HG03097 (cell line): ENCODE data around the gene SLC25A25.

Experiments
- ATAC-seq: cut with Tn5 transposase; IDR thresholded peaks from one replicate; pipeline ENCODE4 v1.9.1; 2021; ENCODE audit not compliant: unreplicated experiment, low FRiP score

Gene SLC25A25

DNA sequence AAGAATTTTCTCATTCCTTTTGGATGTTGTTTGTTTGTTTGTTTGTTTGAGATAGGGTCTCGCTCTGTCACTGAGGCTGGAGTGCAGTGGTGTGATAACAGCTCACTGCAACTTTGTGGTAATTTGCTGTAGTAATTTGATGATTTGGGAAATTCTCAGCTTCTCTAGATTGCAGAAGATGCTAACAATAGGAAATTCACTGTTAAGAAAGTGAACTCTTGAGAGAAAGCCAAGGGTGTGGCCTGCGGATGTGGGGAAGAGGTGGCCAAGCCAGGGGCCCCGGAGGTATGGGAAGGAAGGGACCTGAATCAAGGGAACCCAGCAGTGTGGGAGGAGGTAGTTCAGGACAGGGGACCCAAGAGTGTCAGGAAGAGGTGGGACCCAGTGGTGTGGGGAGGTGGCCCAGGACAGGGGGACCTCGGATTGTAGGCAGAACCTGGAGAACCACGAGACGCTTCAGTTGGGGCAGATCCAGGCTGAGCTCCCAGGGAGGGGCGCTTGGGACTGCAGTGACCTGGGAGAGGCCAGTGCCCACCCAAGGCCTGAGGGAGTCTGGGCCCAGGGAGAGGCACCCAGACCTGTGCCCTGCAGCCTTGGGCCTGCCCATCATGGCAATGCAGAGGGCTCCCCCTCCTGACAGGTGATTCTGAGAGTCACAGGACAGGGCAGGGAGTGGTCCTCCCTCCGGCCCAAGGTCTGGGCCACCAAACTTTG lies 75.7 kb downstream of the SLC25A25 start:
- ATAC-seq = no peak

DNA sequence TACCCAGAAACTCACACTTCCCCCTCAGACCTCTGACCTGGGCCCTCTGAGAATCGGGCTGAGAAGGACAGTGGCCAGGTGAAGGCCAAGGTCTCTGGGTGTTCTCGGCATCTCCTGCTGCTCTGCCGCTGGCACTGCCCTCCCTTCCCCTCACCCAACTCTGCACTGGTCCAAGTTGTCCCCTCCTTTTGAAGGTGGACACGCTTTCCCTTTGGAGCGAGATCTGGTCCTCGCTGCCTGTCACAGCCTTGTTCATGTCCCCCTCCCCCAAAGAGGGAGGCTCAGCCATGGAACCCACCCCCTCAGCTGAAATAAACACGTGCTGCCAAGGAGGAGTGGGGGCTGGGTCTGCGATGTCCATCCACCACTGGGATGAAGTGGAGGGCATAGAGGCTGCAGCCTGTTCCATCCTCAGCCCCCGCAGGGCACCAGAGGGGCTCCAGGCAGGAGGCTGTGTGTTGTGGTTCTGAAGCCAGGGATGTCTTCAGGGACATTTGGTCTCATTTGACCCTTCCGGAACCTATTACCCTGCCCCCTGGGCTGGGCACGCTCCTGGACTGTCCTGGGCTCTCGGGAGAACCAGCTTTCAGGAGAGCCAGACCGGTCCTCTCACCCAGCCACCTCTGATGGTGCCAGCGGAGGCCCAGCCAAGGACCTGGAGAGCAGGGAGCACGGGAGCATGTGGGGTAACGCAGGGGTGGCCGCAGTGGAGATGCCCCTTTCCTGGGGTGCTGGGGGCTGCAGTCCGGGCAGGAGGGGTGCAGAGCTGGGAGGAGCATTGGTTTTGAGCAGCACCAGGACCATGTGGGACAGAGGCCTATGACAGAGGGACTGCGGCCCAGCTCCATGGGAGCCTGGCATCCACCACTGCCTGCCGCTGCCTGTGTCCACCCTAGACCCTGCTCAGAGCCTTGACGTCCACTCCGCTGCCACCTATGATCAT lies 76.5 kb downstream of the SLC25A25 start:
- no peak for ATAC-seq

DNA sequence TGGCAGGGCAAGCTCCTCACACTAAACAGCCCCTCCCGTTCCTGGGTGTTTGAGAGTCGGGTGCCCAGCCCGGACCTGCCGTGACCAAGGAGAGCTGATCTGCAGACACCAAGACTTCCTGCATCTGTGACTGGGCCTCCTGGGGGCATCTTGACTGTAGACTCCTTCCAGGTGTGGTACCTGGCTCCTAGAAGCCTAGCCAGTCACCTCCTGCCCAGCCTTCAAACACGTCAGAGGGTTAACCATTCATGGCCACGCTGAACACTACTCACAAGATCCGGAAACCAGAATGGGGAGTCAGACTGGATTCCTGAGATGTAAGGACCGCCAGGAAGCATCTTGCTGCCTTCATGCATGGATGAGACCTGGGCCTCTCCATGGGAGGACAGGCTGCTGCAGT lies 77.5 kb downstream of the SLC25A25 start:
- no peak for ATAC-seq

DNA sequence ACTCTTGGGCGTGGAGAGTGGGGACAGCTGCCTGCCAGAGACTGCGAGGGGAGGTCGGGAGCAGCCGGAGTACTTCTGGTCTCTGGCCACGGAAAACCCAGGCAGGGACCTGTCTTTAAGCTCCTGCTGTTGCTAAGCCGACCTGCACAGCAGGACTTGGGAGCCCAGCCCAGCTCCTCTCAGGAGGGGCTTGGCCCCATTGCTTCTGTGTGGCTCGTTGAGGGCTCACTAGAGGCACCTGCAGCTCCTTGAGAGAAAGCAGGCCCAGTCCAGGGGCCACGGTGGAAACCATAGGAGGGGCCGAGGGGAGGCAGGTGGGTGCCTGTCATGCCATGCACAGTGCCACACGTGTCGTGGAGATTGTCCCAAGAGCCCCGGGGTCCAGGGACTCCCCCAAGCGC lies 77.9 kb downstream of the SLC25A25 start:
- ATAC-seq = no peak

DNA sequence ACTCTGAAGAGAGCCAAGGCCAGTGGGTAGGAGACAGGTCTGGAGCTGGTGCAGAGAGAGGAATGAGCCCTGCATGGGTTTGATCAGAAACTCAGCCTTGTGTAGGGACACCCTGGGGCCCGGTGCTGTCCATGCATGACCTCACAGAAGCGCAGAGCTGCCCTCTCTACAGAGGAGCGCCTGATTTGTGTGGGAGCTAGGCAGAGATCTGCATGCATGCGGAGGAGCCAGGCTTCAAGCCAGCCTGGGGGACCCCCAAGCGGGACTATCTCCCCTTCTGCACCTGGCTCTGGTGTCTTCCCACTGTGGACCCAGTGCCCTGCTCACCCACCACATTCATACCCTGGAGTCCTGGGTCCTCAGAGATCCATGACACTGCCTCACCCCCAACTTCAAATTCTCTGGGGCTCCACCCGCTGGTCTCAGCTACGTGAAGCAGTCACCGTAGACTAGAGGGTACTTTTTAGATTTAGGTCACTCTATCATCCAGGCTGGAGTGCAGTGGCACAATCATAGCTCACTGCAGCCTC lies 78.6 kb downstream of the SLC25A25 start:
- ATAC-seq = no peak

DNA sequence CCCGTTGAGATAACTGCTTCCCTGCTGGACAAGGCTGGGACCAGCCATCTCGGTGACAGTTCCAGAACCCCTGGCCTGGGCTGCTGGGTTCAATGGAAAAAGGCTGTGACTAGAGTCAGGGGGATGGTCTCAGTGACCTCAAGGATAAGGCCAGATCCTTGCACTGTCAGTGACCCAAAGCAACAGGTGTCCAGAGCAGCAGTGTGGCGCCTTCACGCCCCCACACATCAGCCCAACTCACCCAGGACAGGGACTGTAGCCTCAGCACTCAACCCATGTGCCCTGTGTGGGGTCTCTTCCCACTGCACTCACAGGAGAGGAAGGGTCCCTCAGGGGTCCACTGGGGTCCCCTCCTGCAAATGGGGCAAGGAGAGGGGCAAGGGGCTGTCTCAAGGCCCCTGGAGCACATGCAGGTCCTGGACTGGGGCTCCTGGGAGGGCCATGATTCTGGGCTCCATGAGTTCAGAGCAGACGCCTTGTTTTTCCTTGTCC lies 80.5 kb downstream of the SLC25A25 start:
- ATAC-seq = no peak

DNA sequence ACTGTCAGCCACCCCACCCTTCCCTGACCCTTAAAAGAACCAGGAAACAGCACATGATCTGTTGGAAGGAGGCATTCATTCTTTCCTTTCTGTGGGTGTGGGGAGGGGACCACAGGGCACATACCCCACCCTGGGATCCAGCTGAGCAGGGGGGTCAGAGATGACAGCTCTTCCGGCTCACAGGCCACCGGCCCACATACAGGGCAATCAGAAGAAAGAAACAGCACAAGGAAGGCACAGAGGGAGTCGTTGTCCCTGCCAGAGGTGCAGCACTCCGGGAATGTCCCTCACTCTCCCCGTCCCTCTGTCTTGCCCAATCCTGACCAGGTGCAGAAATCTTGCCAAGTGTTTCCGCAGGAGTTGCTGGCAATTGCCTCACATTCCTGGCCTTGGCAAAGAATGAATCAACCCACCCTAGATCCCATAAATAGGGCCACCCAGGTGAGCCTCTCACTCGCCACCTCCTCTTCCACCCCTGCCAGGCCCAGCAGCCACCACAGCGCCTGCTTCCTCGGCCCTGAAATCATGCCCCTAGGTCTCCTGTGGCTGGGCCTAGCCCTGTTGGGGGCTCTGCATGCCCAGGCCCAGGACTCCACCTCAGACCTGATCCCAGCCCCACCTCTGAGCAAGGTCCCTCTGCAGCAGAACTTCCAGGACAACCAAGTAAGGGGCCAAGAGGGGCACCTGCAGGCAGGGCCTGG lies 81.1 kb downstream of the SLC25A25 start, which contains the start of gene LCN2:
Gene LCN2 (plus strand): TSS at position 453 of the 701 bp plus-strand sequence. CDS start 73 bp downstream, at position 526.
- no peak for ATAC-seq

DNA sequence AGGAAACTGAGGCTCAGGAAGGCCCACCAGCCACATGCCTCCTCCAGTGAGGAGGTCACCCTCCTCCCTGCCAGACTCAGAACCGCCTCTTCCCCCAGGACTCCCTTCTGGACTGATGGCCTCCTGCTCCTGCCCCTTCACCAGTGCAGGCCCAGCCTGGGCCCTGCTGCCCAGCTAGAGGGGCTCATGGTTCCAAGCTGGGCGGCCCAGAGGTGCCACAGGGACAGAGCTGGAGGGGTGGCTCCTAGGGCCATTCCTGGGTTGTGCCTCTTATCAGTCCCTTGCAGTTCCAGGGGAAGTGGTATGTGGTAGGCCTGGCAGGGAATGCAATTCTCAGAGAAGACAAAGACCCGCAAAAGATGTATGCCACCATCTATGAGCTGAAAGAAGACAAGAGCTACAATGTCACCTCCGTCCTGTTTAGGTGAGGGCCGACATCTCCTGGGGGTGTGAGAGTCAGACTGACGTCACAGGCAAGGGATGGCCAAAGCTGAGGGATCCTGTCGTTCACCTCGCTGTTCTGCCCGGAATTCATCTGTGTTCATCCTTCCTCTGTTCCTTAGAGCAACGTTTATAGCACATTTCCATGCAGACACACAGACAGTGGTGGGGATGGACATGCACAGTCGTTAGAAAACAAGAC lies 82.0 kb downstream of the SLC25A25 start:
- ATAC-seq = no peak

DNA sequence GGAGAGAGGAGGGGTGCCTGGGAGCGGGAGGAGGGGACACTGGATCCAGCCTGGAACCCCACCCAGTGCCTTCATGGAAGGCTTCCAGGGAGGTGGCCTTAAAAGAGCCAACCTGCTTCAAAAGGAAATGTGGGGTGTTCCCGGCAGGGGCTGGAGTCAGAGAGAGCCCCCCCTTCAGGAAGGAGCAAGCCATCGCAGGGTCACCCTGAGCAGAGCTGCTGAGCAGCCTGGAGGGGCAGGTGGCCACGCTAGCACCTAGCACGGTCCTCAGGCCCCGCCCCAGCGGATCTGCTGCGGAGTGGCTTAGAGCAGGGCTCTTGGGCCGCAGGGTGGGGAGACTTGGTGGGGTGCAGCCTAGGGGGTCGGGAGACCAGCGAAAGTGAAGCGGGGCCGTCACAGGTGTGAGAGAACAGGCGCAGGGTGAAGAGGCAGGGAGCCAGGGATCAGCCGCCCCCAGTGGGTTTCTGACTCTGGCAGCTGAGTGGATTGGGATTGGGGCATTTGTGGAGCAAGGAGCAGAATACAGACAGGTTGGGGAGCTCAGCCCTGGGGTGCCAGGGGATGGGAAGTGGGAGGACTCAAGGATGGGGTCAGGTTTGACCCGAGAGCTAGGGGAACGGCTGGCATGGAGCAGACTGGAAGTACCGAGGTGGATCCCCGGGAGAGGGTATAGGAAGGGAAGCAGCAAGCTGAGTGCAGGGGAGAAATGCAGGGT lies 82.7 kb downstream of the SLC25A25 start:
- ATAC-seq = no peak

DNA sequence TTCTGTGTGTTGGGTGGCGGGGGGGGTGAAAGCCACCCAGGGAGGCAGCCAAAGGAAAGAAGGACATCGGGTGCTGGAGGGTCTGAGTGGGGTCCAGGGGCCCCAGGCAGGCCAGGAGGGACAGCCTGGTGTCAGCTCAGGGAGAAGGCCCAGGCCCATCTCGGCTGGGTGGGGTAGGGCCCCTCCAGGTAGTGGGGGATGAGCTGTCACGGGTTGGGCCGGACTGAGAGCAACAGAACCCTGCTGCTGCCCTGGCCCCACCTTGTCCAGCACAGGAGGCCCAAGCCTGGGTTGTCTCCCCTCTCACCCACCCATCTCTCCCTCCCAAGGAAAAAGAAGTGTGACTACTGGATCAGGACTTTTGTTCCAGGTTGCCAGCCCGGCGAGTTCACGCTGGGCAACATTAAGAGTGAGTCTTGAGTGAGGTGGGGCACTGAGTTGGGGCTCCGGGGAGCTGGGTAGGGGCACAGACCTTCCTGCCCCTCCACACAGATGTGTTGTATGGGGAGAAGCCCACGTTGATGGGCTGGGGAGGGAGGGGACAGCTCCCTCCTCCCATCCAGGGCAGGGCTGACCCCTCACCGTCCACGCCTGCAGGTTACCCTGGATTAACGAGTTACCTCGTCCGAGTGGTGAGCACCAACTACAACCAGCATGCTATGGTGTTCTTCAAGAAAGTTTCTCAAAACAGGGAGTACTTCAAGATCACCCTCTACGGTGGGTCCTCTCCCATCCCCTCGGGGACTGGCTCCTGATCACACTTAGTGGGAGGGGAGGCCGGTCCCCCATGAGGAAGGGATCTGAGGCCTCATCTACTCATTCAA lies 83.5 kb downstream of the SLC25A25 start:
- no peak for ATAC-seq

DNA sequence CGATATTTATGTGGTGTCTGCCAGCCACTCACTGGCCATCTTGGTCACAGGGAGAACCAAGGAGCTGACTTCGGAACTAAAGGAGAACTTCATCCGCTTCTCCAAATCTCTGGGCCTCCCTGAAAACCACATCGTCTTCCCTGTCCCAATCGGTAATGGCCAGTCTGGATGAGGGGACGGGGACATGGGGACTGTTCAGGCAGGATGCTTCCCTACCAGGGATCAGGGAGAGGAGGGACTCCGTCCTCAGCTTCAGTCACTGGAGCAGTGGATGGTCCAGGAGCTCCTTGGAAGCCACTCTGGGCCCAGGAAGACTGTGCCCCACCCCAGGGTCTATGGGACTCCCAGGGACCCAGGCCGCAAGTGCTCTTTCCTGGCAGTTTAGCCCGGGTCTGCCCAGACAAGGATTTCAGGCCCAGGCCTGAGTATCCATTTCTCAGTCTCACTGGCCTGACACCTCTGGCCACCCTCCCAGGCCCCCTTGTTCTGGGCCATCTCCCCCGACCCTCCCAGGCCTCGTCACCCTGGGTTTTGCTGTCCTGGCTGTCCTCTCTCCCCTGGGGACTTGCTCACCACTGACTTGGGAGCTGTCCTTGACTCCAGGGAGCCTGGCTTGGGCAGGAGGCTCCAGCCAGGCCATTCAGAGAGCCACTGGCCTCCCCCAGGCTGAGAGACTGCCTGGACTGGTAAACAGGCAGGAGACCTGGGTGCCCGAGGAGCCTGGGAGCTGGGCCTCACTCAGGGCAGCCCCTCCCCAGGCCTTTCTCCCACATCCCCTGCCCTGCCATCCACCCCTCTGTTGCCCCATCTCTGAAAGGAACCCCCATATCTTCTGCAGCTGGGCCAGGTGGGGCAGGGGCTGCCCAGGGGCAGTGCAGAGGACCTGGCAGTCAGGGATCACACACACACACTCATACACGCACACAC lies 84.4 kb downstream of the SLC25A25 start:
- no peak for ATAC-seq

DNA sequence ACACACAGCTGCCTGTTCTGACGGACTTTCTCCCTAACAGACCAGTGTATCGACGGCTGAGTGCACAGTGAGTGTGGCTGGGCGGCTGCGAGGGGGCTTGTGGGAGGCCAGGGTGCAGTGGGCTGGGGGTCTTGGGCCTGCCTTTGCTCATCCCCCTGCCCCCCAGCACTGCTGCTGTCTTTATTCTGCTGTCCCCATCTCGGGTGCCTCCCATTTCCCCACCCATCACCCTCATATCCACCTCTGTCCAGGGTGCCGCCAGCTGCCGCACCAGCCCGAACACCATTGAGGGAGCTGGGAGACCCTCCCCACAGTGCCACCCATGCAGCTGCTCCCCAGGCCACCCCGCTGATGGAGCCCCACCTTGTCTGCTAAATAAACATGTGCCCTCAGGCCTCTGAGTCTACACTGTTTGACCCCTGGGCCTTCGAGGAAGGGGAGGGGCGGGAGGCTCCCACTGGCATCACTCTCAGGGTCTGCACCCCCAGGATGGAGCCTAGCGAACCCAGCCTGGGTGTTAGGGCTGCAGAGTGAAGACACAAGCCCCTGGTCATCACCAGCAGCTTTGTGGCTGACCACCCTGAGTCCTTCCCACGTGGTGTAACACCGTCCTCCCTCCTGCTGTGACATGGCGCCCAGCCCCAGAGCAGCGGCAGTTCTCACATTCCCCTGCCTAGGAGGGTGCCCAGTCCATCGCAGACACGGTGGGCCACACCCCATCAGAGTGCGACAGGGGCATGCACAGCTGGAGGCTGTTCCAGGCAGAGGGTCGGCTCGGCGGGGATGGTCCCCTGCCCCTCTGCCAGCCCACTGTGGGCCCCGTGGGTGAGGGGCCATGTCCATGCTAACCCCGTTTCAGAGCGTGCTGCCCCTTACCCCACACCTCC lies 85.3 kb downstream of the SLC25A25 start:
- no peak for ATAC-seq

DNA sequence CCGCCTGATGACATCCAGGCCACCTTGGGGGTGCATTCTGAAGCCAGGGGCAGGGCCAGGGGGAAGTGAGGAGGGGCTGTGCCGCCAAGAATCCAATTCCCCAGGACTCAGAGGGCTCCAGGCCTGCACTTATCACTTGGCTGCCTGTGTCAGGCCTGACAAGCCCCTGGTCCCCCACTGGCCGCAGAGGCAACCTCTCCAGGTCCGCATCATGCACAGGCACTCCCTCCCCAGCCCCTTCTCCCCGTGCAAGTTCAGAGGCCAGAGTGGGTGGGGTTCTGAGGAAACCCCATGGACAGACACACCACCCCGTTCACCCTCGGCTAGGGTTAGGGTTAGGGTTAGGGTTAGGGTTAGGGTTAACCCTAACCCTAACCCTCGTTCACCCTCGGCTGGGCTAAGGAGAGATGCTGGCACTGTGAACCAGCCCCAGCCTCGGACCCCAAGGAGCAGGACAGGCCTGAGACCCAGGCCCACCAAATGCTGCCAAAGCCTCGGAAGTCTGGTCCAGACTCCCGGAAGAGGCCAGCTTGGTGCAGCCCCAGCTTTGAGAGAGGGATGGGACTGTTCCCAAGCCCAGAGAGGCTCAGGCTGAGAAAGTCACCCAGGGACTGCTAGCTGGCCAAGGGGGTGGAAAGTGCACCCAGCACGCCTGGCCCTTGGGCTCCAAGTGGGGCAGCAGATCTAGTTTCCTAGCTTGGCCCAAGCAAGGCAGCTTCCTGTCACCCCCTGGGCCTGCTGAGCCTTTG lies 86.1 kb downstream of the SLC25A25 start:
- no peak for ATAC-seq

DNA sequence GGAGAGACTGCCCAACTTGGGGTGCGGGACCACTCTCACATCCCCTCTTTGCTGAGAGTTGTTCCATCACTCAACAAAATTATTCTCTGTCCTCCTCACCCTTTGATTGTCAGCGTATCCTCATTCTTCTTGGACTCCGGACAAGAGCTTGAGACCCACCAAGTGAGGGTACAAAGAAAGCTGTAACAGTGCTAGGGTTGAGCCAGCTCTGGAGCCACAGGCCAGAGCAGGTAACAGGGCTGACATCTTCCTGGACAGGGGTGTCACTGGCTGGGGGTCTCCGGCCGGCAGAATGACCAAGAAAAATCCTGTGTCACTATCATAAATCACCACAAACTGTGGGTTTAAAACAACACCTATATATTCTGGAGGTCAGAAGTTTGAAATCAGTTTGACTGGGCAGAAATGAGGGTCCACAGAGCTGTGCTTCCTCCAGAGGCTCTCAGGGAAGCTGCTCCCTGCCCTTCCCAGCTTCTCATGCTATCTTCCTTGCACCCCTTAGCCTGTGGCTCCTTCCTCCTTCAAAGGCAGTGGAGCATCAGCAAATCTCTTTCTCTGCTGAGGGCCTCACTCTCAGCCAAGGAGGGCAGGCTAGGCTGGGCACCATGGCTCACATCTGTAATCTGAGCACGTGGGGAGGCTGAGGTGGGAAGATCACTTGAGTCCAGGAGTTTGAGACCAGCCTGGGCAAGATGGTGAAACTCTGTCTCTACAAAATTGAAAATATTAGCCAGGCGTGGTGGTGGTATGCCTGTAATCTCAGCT lies 87.9 kb downstream of the SLC25A25 start:
- no peak for ATAC-seq
